PC-9 (cell line): ENCODE measurements around the gene ABCA4. TPM values are rescaled to one million over a fixed set of nuclear protein-coding genes. Genes with fewer than 3 reads are reported as not detected.

Experiments used
- BruUV-seq: library from RNA; stranded (reverse); fragments of 400-500 nt; replicated peaks from 2 replicates; lab custom pipeline; 2021; lab: Mats Ljungman, UMichigan
- CTCF ChIA-PET: fragments of 300-600 bp; sonication (Branson Sonifier 250); formaldehyde crosslinking; loops from one replicate; lab custom pipeline; 2022; ENCODE audit warnings: antibody characterized with exemption; lab: Charles Lee
- POLR2A ChIA-PET: fragments of 300-600 bp; sonication (Branson Sonifier 250); formaldehyde crosslinking; loops from one replicate; lab custom pipeline; 2022; ENCODE audit warnings: antibody characterized with exemption; ENCODE audit not compliant: unreplicated experiment; lab: Charles Lee
- DNase-seq, 2 experiments: peaks; one replicate each; pipeline versions ENCODE4 v3.0.0 to v3.0.0-alpha.2; 2015 to 2022; ENCODE audit warnings: mixed read lengths in 1 of 2
- H2AFZ ChIP-seq: fragments of 200-600 bp; sonication (generic); 2 replicates; pipeline ENCODE4 v1.8.1; 2017; ENCODE audit warnings: antibody characterized with exemption
- H3F3A ChIP-seq: fragments of 200-600 bp; sonication (generic); 2 replicates; pipeline ENCODE4 v1.8.1; 2017; ENCODE audit warnings: antibody characterized with exemption, mild to moderate bottlenecking, low read depth; ENCODE audit not compliant: insufficient read depth
- H3K27ac ChIP-seq: fragments of 200-600 bp; sonication (generic); 2 replicates; pipeline ENCODE4 v1.6.1; 2016; ENCODE audit warnings: mixed run types
- H3K27me3 ChIP-seq: fragments of 200-600 bp; sonication (generic); 2 replicates; pipeline ENCODE4 v1.6.1; 2016; ENCODE audit warnings: low read depth, mixed run types; ENCODE audit not compliant: insufficient read depth
- H3K36me3 ChIP-seq: fragments of 200-600 bp; sonication (generic); 2 replicates; pipeline ENCODE4 v1.6.1; 2016; ENCODE audit warnings: low read depth, mixed run types
- H3K4me1 ChIP-seq: fragments of 200-600 bp; sonication (generic); replicated peaks from 2 replicates; pipeline ENCODE4 v1.6.1; 2016; ENCODE audit warnings: mixed run types; ENCODE audit not compliant: insufficient read depth
- H3K4me2 ChIP-seq: fragments of 200-600 bp; sonication (generic); 2 replicates; pipeline ENCODE4 v1.6.1; 2017; ENCODE audit warnings: mixed run types
- H3K4me3 ChIP-seq: fragments of 200-600 bp; sonication (generic); 2 replicates; pipeline ENCODE4 v1.6.1; 2016; ENCODE audit warnings: mixed run types
- H3K79me2 ChIP-seq: fragments of 200-600 bp; sonication (generic); 2 replicates; pipeline ENCODE4 v1.6.1; 2017; ENCODE audit warnings: low read depth, mixed run types
- H3K9me2 ChIP-seq: fragments of 200-600 bp; sonication (generic); 2 replicates; pipeline ENCODE4 v1.8.1; 2017; ENCODE audit warnings: mild to moderate bottlenecking; ENCODE audit not compliant: insufficient read depth
- H3K9me3 ChIP-seq: fragments of 200-600 bp; sonication (generic); 2 replicates; pipeline ENCODE4 v1.8.1; 2016; ENCODE audit warnings: low read depth; ENCODE audit not compliant: insufficient read depth
- H4K20me1 ChIP-seq: fragments of 200-600 bp; sonication (generic); 2 replicates; pipeline ENCODE4 v1.8.1; 2017; ENCODE audit not compliant: insufficient read depth
- CTCF ChIP-seq: fragments of 200-600 bp; sonication (generic); conservative IDR thresholded peaks from 2 replicates; pipeline ENCODE4 v1.6.1; 2017; ENCODE audit warnings: mixed run types, antibody characterized with exemption, mild to moderate bottlenecking, moderate library complexity
- EZH2 ChIP-seq: fragments of 200-600 bp; sonication (generic); IDR thresholded peaks from 2 replicates; pipeline ENCODE4 v1.8.0; 2017; ENCODE audit warnings: antibody characterized with exemption, low read depth
- intact Hi-C: fragments of 100-400 bp; cut with micrococcal nuclease; formaldehyde crosslinking; loops from one replicate; pipeline ENCODE4 v1.10.0; 2022; ENCODE audit not compliant: unreplicated experiment
- total RNA-seq: library from RNA; stranded (reverse); gene quantifications from 2 replicates; pipeline ENCODE4 v1.2.3, GENCODE V29; 2021

The ABCA4 gene
- total RNA-seq, 1 experiment from 2014 or later = 20.8 TPM

GRCh38 chr1:93990010-93990409 lies 130.9 kb downstream of the ABCA4 start:
- CTCF ChIA-PET = interaction anchor here (0.7 to 2.5 kb wide), 3 partner anchors 31 to 1713 kb away, joined by 3 to 13 read pairs (median 3); no protein-coding TSS in a partner anchor
- intact Hi-C loops = no loop called here
- Histone ChIP-seq H2AFZ (peak overlapping the region; percentile 26; the same call in 1 of the 2 replicates), H4K20me1 (no peaks in the 10 kb centered on the region), H3F3A (peaks cover 43% of the 10 kb centered on the region), H3K4me3 (no peak overlapping the region), H3K79me2 (no peaks in the 10 kb centered on the region), H3K4me2 (peak overlapping the region; percentile 69), H3K27me3 (no peaks in the 10 kb centered on the region), H3K9me3 (no peaks in the 10 kb centered on the region), H3K27ac (peak overlapping the region; percentile 95), H3K4me1 (peaks cover 64% of the 10 kb centered on the region), H3K9me2 (no peaks in the 10 kb centered on the region), H3K36me3 (no peaks in the 10 kb centered on the region)
- POLR2A ChIA-PET = interaction anchor here (0.7 to 3.1 kb wide), 3 partner anchors 24 to 32 kb away, joined by 8 to 55 read pairs (median 14); no protein-coding TSS in a partner anchor
- BruUV-seq = no TSS peak
- peak in 1 of 2 experiments; percentile 70 for DNase-seq
- no peak for TF ChIP-seq CTCF
- no peak for TF ChIP-seq EZH2

- DNase-seq = no peak
- H3K4me2 ChIP-seq = peak overlapping the region; percentile 69
- H3K9me2 ChIP-seq = no peaks in the 10 kb centered on the region
- H2AFZ ChIP-seq = no peak overlapping the region
- peaks cover 43% of the 10 kb centered on the region for H3F3A ChIP-seq
- ChIA-PET CTCF (interaction anchor here (0.7 to 2.5 kb wide), 4 partner anchors 10 to 34 kb away, joined by 3 to 13 read pairs (median 8); no protein-coding TSS in a partner anchor), POLR2A (interaction anchor here (0.7 to 3.1 kb wide), 4 partner anchors 24 to 32 kb away, joined by 8 to 55 read pairs (median 12); no protein-coding TSS in a partner anchor)
- H3K79me2 ChIP-seq = no peaks in the 10 kb centered on the region
- H3K27me3 ChIP-seq = no peaks in the 10 kb centered on the region
- H3K27ac ChIP-seq = peak overlapping the region; percentile 95
- no peaks in the 10 kb centered on the region for H3K36me3 ChIP-seq
- H3K9me3 ChIP-seq = no peaks in the 10 kb centered on the region
- H3K4me1 ChIP-seq = peaks cover 64% of the 10 kb centered on the region
- BruUV-seq = TSS peak; percentile 91
- TF ChIP-seq EZH2 = no peak
- TF ChIP-seq CTCF = no peak
- H4K20me1 ChIP-seq = no peaks in the 10 kb centered on the region
- H3K4me3 ChIP-seq = no peak overlapping the region
- intact Hi-C loops = loop anchor here (1.0 kb wide), 2 partner anchors 24 to 32 kb away; no protein-coding TSS in a partner anchor
Observed at GRCh38 chr1:93989601-93990000, 131.3 kb downstream of the ABCA4 start.

DNA sequence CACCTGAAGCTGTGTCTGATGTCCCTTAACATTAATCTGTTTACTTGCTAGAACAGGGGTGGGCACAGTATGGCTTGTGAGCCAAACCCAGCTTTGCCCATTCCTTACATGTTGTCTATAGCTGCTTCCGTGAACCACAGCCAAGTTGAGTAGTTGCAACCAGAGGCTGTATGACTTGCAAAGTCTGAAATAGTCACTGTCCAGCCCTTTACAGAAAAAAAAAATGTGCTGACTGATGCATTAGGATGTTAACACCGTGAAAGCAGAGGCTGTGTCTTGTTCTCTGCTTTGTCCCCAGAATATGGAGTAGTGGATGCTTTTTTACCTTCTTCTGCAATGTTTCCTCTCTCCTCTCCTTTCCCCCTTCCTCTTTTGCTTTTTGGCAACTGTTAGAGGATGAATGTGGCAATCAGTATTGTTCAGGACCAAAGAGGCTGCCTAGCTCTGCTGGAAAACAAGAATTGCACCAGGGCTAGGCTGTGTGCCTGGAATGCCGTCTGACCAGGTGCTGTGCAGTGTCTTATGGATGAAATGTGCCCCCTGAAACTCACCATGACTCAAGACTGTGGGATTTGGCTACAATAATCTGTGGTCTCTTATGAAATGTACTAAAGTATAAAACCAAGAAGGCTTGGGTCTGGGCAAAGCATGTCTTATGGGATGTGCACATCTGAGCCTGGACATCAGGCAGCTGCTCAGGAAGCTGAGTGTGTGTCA lies 132.2 kb downstream of the ABCA4 start:
- Histone ChIP-seq H3K4me1 (peaks cover 61% of the 10 kb centered on the region), H3K36me3 (no peaks in the 10 kb centered on the region), H3K4me2 (peak overlapping the region; percentile 69), H4K20me1 (no peaks in the 10 kb centered on the region), H3K9me3 (no peaks in the 10 kb centered on the region), H3K27ac (peak overlapping the region; percentile 95), H3F3A (peaks cover 43% of the 10 kb centered on the region), H2AFZ (0 out of 2 replicates have a peak overlapping the region, but pooled peaks have one; percentile 35), H3K9me2 (no peaks in the 10 kb centered on the region), H3K4me3 (peak overlapping the region; percentile 25; the same call in 1 of the 2 replicates), H3K79me2 (no peaks in the 10 kb centered on the region), H3K27me3 (no peaks in the 10 kb centered on the region)
- peak; percentile 84 to 100 for DNase-seq
- ChIA-PET POLR2A (interaction anchor here (0.6 to 3.1 kb wide), 9 partner anchors 9 to 348 kb away, joined by 3 to 55 read pairs (median 8); no protein-coding TSS in a partner anchor), CTCF (interaction anchor here (0.6 to 2.5 kb wide), 7 partner anchors 11 to 197 kb away, joined by 3 to 13 read pairs (median 5); partner anchors contain the start of gene GCLM)
- intact Hi-C loops = loop anchor here (1.0 kb wide), 2 partner anchors 23 to 33 kb away; no protein-coding TSS in a partner anchor
- TF ChIP-seq EZH2 = no peak
- no peak for TF ChIP-seq CTCF
- BruUV-seq = no TSS peak
